Ovary (tissue), 1 donor: ENCODE measurements around the gene CADPS2.

Experiments used
- EP300 ChIP-seq: sonication (generic); formaldehyde crosslinking; IDR thresholded peaks from one replicate; pipeline ENCODE4 v1.6.1; 2017; ENCODE audit warnings: antibody characterized with exemption
- POLR2A ChIP-seq: fragments of 450-650 bp; IDR thresholded peaks from one replicate; pipeline ENCODE4 v1.6.1; 2017; ENCODE audit warnings: antibody characterized with exemption, mild to moderate bottlenecking, moderate library complexity

DNA sequence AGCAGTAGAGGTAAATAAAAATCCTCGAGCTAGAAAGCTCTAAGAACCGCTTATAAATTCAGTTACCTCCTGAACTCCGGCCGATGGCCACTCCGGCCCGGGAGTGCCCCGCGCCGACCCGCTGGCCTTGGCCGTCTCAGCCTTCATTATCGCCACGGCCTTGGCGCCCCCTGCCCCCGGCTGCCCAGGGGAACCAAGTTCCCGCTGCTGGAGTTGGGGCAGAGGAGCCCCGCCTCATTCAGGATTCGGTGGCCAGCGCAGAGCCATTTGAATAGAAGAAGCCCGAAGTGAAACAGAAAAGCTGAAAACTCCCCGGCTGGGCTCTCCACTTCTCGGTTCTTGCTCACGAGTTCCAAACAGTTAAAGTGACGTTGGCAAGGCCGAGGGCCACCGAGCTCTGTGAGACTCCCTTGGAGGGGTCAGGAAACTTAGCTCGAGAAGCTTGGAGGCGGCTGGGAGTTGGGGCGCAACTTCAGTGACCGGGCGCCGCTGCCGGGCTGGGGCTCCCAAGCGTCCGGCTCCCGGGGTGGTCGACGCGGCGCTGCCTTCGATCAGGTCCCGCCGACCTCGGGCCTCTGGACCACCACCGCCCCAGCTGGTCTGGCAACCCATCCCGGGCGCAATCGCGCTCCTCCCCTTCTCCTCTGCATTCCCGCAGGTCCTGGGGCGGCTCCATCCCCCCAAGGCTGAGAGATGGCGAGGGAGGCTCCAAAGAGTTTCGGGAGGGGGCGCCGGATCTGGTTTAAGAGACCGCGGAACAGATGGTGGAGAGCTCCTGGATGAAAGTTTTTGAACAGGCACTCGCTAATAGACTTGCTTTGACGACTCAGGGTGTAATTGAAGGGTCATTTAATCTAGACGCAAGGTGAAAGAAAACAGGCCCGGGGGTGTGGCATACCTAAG is 575.9 kb downstream of the CADPS2 start:
- TF ChIP-seq POLR2A (no peak), EP300 (no peak)
